ENCODE results near the gene STING1.

- no peak for TF ChIP-seq CTCF (IDR thresholded peaks at IDR 0.05; ENCODE audit: borderline replicate concordance, extremely low read depth, low read length, poor library complexity, severe bottlenecking)
- TF ChIP-seq EZH2 (IDR thresholded peaks at IDR 0.05; ENCODE audit: borderline replicate concordance, low read depth, low read length, severe bottlenecking), result no peak
Observed at GRCh38 chr5:139524940-139525585, 42.5 kb upstream of the STING1 start.
